WTC11 (cell line): ENCODE data around the gene FRMD8.

Experiments used
- TF ChIP-seq, protein P1 (sequence below): fragments of 200-600 bp; IDR thresholded peaks from 2 replicates; pipeline ENCODE4 v1.8.0; 2022; ENCODE audit warnings: antibody characterized with exemption
- TF ChIP-seq, protein P2 (sequence below): sonication (generic); formaldehyde crosslinking; IDR thresholded peaks from 2 replicates; pipeline ENCODE4 v1.8.1; 2023; ENCODE audit warnings: mild to moderate bottlenecking, moderate library complexity, missing genetic modification reagents
- TF ChIP-seq, protein P3 (sequence below): fragments of 250-450 bp; sonication (Bioruptor Pico); IDR thresholded peaks from 2 replicates; pipeline ENCODE4 v1.9.0; 2021; ENCODE audit warnings: moderate library complexity, mild to moderate bottlenecking, inconsistent platforms, borderline replicate concordance

DNA sequence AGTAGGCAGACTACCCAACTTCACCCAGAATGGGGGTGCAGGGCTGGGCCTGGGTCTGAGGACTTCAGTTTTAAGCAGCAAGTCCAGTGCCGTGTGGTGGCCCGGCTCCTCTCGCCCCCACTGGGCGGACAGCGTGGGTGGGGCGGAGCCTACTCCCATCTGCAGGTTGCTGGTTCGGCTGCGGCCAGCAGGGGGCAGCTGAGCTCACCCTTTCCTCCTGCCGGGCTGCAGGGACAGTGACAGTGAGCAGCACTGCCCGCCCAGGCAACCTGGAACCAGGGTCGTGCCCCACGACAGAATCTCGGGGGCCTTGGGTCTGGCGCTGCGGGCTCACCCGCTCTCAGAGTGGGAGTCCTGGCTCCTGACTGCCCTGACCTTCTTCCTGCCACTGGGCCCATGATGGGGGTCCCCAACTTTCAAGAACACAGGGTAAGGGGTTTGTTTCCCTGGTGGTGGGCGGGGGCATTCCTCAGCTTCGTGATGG is 29.9 kb downstream of the FRMD8 start:
- TF ChIP-seq, protein P1, sequence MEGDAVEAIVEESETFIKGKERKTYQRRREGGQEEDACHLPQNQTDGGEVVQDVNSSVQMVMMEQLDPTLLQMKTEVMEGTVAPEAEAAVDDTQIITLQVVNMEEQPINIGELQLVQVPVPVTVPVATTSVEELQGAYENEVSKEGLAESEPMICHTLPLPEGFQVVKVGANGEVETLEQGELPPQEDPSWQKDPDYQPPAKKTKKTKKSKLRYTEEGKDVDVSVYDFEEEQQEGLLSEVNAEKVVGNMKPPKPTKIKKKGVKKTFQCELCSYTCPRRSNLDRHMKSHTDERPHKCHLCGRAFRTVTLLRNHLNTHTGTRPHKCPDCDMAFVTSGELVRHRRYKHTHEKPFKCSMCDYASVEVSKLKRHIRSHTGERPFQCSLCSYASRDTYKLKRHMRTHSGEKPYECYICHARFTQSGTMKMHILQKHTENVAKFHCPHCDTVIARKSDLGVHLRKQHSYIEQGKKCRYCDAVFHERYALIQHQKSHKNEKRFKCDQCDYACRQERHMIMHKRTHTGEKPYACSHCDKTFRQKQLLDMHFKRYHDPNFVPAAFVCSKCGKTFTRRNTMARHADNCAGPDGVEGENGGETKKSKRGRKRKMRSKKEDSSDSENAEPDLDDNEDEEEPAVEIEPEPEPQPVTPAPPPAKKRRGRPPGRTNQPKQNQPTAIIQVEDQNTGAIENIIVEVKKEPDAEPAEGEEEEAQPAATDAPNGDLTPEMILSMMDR, result peak; percentile 95
- TF ChIP-seq, protein P2, sequence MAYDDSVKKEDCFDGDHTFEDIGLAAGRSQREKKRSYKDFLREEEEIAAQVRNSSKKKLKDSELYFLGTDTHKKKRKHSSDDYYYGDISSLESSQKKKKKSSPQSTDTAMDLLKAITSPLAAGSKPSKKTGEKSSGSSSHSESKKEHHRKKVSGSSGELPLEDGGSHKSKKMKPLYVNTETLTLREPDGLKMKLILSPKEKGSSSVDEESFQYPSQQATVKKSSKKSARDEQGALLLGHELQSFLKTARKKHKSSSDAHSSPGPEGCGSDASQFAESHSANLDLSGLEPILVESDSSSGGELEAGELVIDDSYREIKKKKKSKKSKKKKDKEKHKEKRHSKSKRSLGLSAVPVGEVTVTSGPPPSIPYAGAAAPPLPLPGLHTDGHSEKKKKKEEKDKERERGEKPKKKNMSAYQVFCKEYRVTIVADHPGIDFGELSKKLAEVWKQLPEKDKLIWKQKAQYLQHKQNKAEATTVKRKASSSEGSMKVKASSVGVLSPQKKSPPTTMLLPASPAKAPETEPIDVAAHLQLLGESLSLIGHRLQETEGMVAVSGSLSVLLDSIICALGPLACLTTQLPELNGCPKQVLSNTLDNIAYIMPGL (CRISPR knock-in tag), result peak; percentile 75; the same call in 1 of the 2 replicates
- TF ChIP-seq, protein P3, sequence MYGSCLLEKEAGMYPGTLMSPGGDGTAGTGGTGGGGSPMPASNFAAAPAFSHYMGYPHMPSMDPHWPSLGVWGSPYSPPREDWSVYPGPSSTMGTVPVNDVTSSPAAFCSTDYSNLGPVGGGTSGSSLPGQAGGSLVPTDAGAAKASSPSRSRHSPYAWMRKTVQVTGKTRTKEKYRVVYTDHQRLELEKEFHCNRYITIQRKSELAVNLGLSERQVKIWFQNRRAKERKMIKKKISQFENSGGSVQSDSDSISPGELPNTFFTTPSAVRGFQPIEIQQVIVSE (CRISPR knock-in tag), result no peak
